ENCODE measurements around the gene CTDSP2.
A peak's percentile ranks its signal among the peaks of the same experiment; 100 is the strongest.
"Not testable (repeated sequence)": the region's sequence is repeated elsewhere in the genome, so short reads cannot be mapped to it uniquely, and the experiment has no call there.

Gene CTDSP2

DNA sequence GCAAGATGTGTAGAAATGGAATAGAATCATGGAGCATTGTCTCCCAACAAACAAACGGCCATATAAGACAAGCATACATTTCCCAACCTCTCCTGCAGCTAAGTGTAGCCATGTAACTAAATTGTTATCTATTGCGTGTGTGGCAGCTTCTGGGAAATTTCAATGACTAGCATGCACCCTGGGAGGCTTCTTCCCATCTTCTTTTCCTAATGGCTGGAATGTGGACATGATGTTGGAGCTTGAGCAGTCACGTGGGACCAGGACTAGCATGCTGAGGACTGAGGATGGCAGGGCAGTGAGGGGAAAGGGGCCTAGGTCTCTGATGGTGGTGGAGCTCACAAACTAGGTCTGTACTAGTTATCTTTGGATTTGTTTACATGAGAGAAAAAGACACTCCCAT is 21.7 kb upstream of the CTDSP2 start:
- H3K4me3 ChIP-seq (ENCODE audit: low read depth, low read length) = no peak overlapping the region
- TF ChIP-seq, protein P1, sequence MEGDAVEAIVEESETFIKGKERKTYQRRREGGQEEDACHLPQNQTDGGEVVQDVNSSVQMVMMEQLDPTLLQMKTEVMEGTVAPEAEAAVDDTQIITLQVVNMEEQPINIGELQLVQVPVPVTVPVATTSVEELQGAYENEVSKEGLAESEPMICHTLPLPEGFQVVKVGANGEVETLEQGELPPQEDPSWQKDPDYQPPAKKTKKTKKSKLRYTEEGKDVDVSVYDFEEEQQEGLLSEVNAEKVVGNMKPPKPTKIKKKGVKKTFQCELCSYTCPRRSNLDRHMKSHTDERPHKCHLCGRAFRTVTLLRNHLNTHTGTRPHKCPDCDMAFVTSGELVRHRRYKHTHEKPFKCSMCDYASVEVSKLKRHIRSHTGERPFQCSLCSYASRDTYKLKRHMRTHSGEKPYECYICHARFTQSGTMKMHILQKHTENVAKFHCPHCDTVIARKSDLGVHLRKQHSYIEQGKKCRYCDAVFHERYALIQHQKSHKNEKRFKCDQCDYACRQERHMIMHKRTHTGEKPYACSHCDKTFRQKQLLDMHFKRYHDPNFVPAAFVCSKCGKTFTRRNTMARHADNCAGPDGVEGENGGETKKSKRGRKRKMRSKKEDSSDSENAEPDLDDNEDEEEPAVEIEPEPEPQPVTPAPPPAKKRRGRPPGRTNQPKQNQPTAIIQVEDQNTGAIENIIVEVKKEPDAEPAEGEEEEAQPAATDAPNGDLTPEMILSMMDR (IDR thresholded peaks at IDR 0.05; ENCODE audit: borderline replicate concordance, insufficient read depth, low read depth, low read length) = no peak

DNA sequence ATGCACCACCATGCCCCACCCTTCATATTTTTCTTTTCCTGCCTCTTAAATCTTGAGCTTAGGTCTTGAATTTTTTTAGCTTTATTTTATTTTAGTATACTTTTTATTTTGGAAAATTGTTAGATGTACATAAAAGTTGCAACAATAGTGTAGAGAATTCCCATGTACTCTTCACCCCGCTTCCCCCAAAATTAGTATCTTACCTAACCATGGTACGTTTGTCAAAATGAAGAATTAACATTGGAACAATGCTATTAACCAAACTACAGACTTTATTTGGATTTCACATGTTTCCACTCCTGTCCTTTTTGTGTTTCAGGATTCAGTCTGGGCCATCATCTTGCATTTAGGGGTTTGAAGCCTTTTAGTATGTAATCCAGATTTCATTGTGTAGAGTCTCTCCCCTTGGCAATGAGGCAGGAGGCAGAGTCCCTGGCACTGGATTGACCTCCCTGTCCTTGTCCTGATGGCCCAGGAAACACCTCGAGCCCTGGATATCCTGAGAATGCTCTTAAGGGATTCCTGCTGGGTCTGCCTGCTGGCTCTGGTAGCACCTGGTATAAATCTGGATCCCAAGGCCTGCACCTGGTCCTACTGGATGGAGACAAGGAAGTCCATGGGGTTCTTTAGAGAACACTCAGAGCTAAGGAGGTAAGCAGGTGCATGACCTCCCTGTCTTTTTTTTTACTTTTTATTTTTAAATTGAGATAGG is 19.9 kb upstream of the CTDSP2 start:
- H3K4me3 ChIP-seq (ENCODE audit: low read depth, low read length) = no peak overlapping the region
- TF ChIP-seq, protein P1 (IDR thresholded peaks at IDR 0.05; ENCODE audit: borderline replicate concordance, insufficient read depth, low read depth, low read length) = no peak

- H3K4me3 ChIP-seq (ENCODE audit: low read depth, low read length) = peak overlapping the region; percentile 45
- TF ChIP-seq, protein P1 (IDR thresholded peaks at IDR 0.05; ENCODE audit: borderline replicate concordance, insufficient read depth, low read depth, low read length) = no peak
These were observed 18.7 kb upstream of the CTDSP2 start for GRCh38 chr12:57865084-57865751.

- TF ChIP-seq, protein P1 (IDR thresholded peaks at IDR 0.05; ENCODE audit: borderline replicate concordance, insufficient read depth, low read depth, low read length) = no peak
These were observed 18.0 kb upstream of the CTDSP2 start for GRCh38 chr12:57864442-57865083.

GRCh38 chr12:57863676-57864075 is 17.1 kb upstream of the CTDSP2 start:
- TF ChIP-seq, protein P1 (IDR thresholded peaks at IDR 0.05; ENCODE audit: borderline replicate concordance, insufficient read depth, low read depth, low read length) = no peak
- no peak overlapping the region for H3K4me3 ChIP-seq (ENCODE audit: low read depth, low read length)

More at GRCh38 chr12:57864442-57865083, 18.0 kb upstream of the CTDSP2 start:
- no peak overlapping the region for H3K4me3 ChIP-seq (ENCODE audit: low read depth, low read length)

DNA sequence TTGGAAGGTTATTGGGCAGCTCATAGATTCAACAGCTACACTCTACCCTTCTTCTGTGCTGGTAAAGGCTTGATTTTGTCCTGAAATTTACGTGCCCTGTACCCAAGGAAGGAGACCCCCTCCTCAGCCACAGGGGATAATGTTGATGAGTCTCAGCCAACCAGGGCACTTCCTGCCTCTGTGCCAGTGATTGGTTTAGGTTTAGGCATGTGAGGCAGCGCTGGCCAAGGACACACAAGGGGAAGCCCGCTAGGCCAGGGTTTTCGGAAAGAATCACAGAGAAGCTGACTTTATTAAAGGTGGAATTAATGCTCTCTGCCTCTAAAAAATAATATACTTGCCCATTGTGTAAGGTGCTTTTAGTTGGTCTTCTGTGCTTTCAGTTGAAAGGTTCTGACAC is 15.4 kb upstream of the CTDSP2 start:
- no peak overlapping the region for H3K4me3 ChIP-seq (ENCODE audit: low read depth, low read length)
- TF ChIP-seq, protein P1 (IDR thresholded peaks at IDR 0.05; ENCODE audit: borderline replicate concordance, insufficient read depth, low read depth, low read length) = no peak

DNA sequence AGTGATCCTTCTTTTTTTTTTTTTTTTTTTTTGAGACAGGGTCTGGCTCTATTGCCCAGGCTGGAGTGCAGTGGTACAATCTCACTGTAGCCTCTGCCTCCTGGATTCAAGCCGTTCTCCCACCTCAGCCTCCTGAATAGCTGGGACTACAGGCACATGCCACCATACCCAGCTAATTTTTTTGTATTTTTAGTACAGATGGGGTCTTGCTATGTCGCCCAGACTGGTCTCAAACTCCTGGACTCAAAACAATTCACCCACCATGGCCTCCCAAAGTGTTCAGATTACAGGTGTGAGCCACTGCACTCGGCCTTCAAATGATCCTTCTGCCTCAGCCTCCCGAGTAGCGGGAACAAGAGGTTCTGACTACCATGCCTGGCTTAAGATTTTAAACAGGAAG is 14.4 kb upstream of the CTDSP2 start:
- H3K4me3 ChIP-seq (ENCODE audit: low read depth, low read length) = not testable (repeated sequence)

Data from GM12875 (cell line).